K562 (cell line): Measurements from ENCODE around the gene CACNA2D2. TPM values are rescaled to one million over a fixed set of nuclear protein-coding genes. Genes with fewer than 3 reads are reported as not detected.
A peak's percentile ranks its signal among the peaks of the same experiment; 100 is the strongest.

Source experiments
- ATAC-seq: fragments of 200-7000 bp; cut with Tn5 transposase; 3 replicates; pipeline ENCODE4 v1.9.1; 2020; ENCODE audit warnings: moderate library complexity
- BruUV-seq: library from RNA; stranded (reverse); fragments of 400-500 nt; replicated peaks from 2 replicates; lab custom pipeline; 2021; lab: Mats Ljungman, UMichigan
- CTCF ChIA-PET: fragments of 300-600 bp; formaldehyde crosslinking; extraction: SDS; loops from one replicate; lab custom pipeline; 2021; ENCODE audit warnings: low intra/inter-chr PET ratio; lab: Yijun Ruan, JAX
- POLR2A ChIA-PET: fragments of 300-600, 350-650 bp; sonication (Branson Sonifier 250); formaldehyde crosslinking; extraction: SDS; loops from one replicate; lab custom pipeline; 2021; ENCODE audit warnings: antibody characterized with exemption, inconsistent platforms; lab: Yijun Ruan, JAX
- DNase-seq, 4 experiments: peaks; one replicate each; pipeline versions ENCODE4 v3.0.0 to v3.0.0-alpha.2; 2011 to 2018; ENCODE audit warnings: low spot score in 3 of 4, mixed read lengths in 3 of 4; ENCODE audit errors: extremely low read depth in 1 of 4
- FAIRE-seq: peaks from 2 replicates; lab custom pipeline; 2011; peaks lifted over from hg19 to GRCh38; lab: Jason Lieb, UNC
- H2AFZ ChIP-seq: 2 replicates; pipeline ENCODE4 v1.6.0; 2011; ENCODE audit warnings: low read depth, low read length, control low read depth, inconsistent platforms
- H3K27ac ChIP-seq: fragments of 200-600 bp; 3 replicates; pipeline ENCODE4 v1.8.0; 2011; ENCODE audit warnings: low read depth, mild to moderate bottlenecking, control low read depth, inconsistent platforms, low read length, moderate library complexity, mixed read lengths; ENCODE audit errors: extremely low read depth
- H3K27me3 ChIP-seq, 2 experiments: fragments of 300-600 bp in 1 of 2; 2 replicates in 1 of 2; 3 replicates in 1 of 2; pipeline versions ENCODE4 v1.6.0 to v1.8.0; 2011; ENCODE audit warnings: inconsistent platforms in 2 of 2, low read length in 2 of 2, mild to moderate bottlenecking in 1 of 2, mixed read lengths in 1 of 2, moderate library complexity in 1 of 2; ENCODE audit not compliant: control insufficient read depth in 2 of 2, insufficient read depth in 2 of 2
- H3K36me3 ChIP-seq: fragments of 300-600 bp; 3 replicates; pipeline ENCODE4 v1.8.0; 2011; ENCODE audit warnings: mild to moderate bottlenecking, low read length, inconsistent platforms; ENCODE audit not compliant: control insufficient read depth, insufficient read depth
- H3K4me1 ChIP-seq, 2 experiments: fragments of 200-600 bp in 1 of 2; replicated peaks in 1 of 2; 2 replicates in 1 of 2; 3 replicates in 1 of 2; pipeline versions ENCODE4 v1.5.1 to v1.8.0; 2011; ENCODE audit warnings: inconsistent platforms in 2 of 2, low read length in 2 of 2, mild to moderate bottlenecking in 1 of 2, mixed read lengths in 1 of 2, moderate library complexity in 1 of 2; ENCODE audit not compliant: control insufficient read depth in 2 of 2, insufficient read depth in 2 of 2
- H3K4me2 ChIP-seq: 2 replicates; pipeline ENCODE4 v1.6.1; 2011; ENCODE audit warnings: low read length, control low read depth, inconsistent platforms, mixed read lengths; ENCODE audit not compliant: insufficient read depth
- H3K4me3 ChIP-seq: fragments of 200-600 bp; sonication (generic), shearing (Covaris generic); 2 replicates; pipeline ENCODE4 v1.5.1; 2016; ENCODE audit warnings: control low read depth, inconsistent platforms
- H3K79me2 ChIP-seq: fragments of 200-600 bp; 3 replicates; pipeline ENCODE4 v1.8.0; 2011; ENCODE audit warnings: low read length, inconsistent platforms; ENCODE audit not compliant: control insufficient read depth, insufficient read depth
- H3K9ac ChIP-seq, 2 experiments: 2 replicates each; pipeline versions ENCODE4 v1.6.0 to v1.6.1; 2011; ENCODE audit warnings: low read depth in 2 of 2, low read length in 2 of 2, control low read depth in 1 of 2, inconsistent platforms in 1 of 2, mild to moderate bottlenecking in 1 of 2, mixed read lengths in 1 of 2; ENCODE audit not compliant: insufficient read depth in 1 of 2
- H3K9me1 ChIP-seq: one replicate; pipeline ENCODE4 v1.6.0; 2011; ENCODE audit warnings: inconsistent platforms, mild to moderate bottlenecking, low read length, moderate library complexity; ENCODE audit not compliant: control insufficient read depth, insufficient read depth
- H3K9me3 ChIP-seq: replicated peaks from 2 replicates; pipeline ENCODE4 v1.5.1; 2011; ENCODE audit warnings: low read depth, low read length, inconsistent platforms; ENCODE audit not compliant: control insufficient read depth, insufficient read depth
- H4K20me1 ChIP-seq: replicated peaks from 2 replicates; pipeline ENCODE4 v1.6.1; 2011; ENCODE audit warnings: low read length, inconsistent platforms, mixed read lengths; ENCODE audit not compliant: control insufficient read depth, insufficient read depth
- CHD4 ChIP-seq: fragments of 200-600 bp; sonication (generic); IDR thresholded peaks from 3 replicates; pipeline ENCODE4 v1.6.1; 2012; ENCODE audit warnings: low read depth, mild to moderate bottlenecking, mixed read lengths, low read length, inconsistent platforms; ENCODE audit not compliant: insufficient read depth, insufficient replicate concordance, poor library complexity, severe bottlenecking
- POLR2G ChIP-seq: fragments of 200-400 bp; formaldehyde crosslinking; IDR thresholded peaks from 2 replicates; pipeline ENCODE4 v1.6.1; 2017; ENCODE audit warnings: low read depth, mild to moderate bottlenecking, antibody characterized with exemption, low read length, moderate library complexity
- POU5F1 ChIP-seq: fragments of 150-350 bp; IDR thresholded peaks from 2 replicates; pipeline ENCODE4 v1.6.1; 2014; ENCODE audit warnings: borderline replicate concordance, low read length, low read depth, mild to moderate bottlenecking; ENCODE audit not compliant: partially characterized antibody
- PREB ChIP-seq: sonication (generic); formaldehyde crosslinking; IDR thresholded peaks from 2 replicates; pipeline ENCODE4 v1.8.1; 2023; ENCODE audit warnings: mild to moderate bottlenecking, missing genetic modification reagents
- RBFOX2 ChIP-seq: fragments of 200-400 bp; formaldehyde crosslinking; IDR thresholded peaks from 2 replicates; pipeline ENCODE4 v1.6.1; 2017; ENCODE audit warnings: low read depth, mild to moderate bottlenecking, low read length, moderate library complexity
- RBM25 ChIP-seq: fragments of 200-400 bp; formaldehyde crosslinking; IDR thresholded peaks from 2 replicates; pipeline ENCODE4 v1.6.1; 2018; ENCODE audit warnings: low read length, low read depth, moderate library complexity; ENCODE audit not compliant: severe bottlenecking
- SRSF9 ChIP-seq: fragments of 200-400 bp; formaldehyde crosslinking; IDR thresholded peaks from 2 replicates; pipeline ENCODE4 v1.6.1; 2017; ENCODE audit warnings: low read depth, low read length, borderline replicate concordance
- WGBS: fragments of 100-300 bp; shearing (Covaris generic); methylation state at CpG from one replicate; pipeline ENCODE4 v1.1.6; 2016; ENCODE audit warnings: low coverage, mixed read lengths; ENCODE audit not compliant: insufficient coverage; ENCODE audit errors: missing lambda C conversion rate; 5-methylcytosine and 5-hydroxymethylcytosine counted together
- in situ Hi-C: fragments of 300-500 bp; cut with MboI; formaldehyde crosslinking; loops from 4 replicates; pipeline ENCODE4 v1.15.0; 2018; ENCODE audit warnings: inconsistent platforms, mixed read lengths
- intact Hi-C: fragments of 100-400 bp; cut with micrococcal nuclease; formaldehyde crosslinking; loops from 2 replicates; pipeline ENCODE4 v1.14.2; 2022
- polyA plus RNA-seq, 8 experiments: library from polyadenylated mRNA; depleted of rRNA in 4 of 8; stranded (reverse) in 5 of 8; unstranded in 3 of 8; fragments of >200 nt; fragmentation: Nextera tagmentation in 2 of 8; fragmentation: Illumina TruSeq in 1 of 8; extraction: Ambion mirVana in 2 of 8; extraction: Trizol in 1 of 8; gene quantifications; 2 replicates each; pipeline versions ENCODE4 v1.2.1 to v1.2.3, GENCODE V29; 2011 to 2014; ENCODE audit warnings: inconsistent platforms in 1 of 8, missing spikeins in 1 of 8
- total RNA-seq, 7 experiments: library from RNA; depleted of rRNA in 6 of 7; stranded (reverse); fragments of >200 nt in 6 of 7; fragmentation: Illumina TruSeq in 2 of 7; extraction: Trizol in 2 of 7; gene quantifications; 2 replicates each; pipeline versions ENCODE4 v1.2.1 to v1.2.3, GENCODE V29; 2011 to 2021; ENCODE audit warnings: low replicate concordance in 1 of 7

Gene CACNA2D2
- total and polyA plus RNA-seq, 9 of the 15 experiments (the other 6 are each of a cell fraction or from before 2014, with no cell fraction given): 0.11 to 0.58 (median 0.36) TPM; not detected in 2

GRCh38 chr3:50330330-50330729, 173.1 kb downstream of the CACNA2D2 start:
- TF ChIP-seq CHD4: no peak
- TF ChIP-seq POU5F1: no peak
- peak; percentile 41; the same call in 1 of the 2 replicates for TF ChIP-seq RBFOX2
- no peak for TF ChIP-seq PREB (CRISPR knock-in tag)
- TF ChIP-seq RBM25: no peak
- no peak for TF ChIP-seq SRSF9
- peak; percentile 50 for TF ChIP-seq POLR2G
- no peak overlapping the region for H3K4me2 ChIP-seq
- ATAC-seq (no peak), DNase-seq (no peak), FAIRE-seq (no peak)
- H2AFZ ChIP-seq: no peak overlapping the region
- H3K36me3 ChIP-seq: peaks cover 71% of the 10 kb centered on the region; the same call in 2 of the 3 replicates
- in situ Hi-C loops: no loop called here
- no peak overlapping the region for H3K4me3 ChIP-seq
- intact Hi-C loops: no loop called here
- POLR2A ChIA-PET: interaction anchor here (0.9 to 1.8 kb wide), 4 partner anchors 9 to 24 kb away, joined by 3 to 5 read pairs (median 4); no protein-coding TSS in a partner anchor
- peaks cover 14 to 17% of the 10 kb centered on the region in 2 experiments; a peak in 4 of 5 replicates for H3K4me1 ChIP-seq
- H3K79me2 ChIP-seq: peaks cover 45% of the 10 kb centered on the region
- H4K20me1 ChIP-seq: peaks cover 18% of the 10 kb centered on the region
- 100% methylated on average over 4 of the region's 10 CpGs for WGBS
- CTCF ChIA-PET: no interaction called here
- no TSS peak for BruUV-seq
- peaks cover 4% of the 10 kb centered on the region for H3K9me1 ChIP-seq
- H3K27ac ChIP-seq: no peak overlapping the region
- H3K27me3 ChIP-seq: no peaks in the 10 kb centered on the region
- peak overlapping the region in 1 of 2 experiments; percentile 28; a peak in 1 of 4 replicates for H3K9ac ChIP-seq
- H3K9me3 ChIP-seq: no peaks in the 10 kb centered on the region
